T-cell (primary cell): ENCODE results near the gene HK1. TPM values are rescaled to one million over a fixed set of nuclear protein-coding genes. Genes with fewer than 3 reads are reported as not detected.

ENCODE experiments used
- ATAC-seq, 4 experiments: fragments of 200-7000 bp in 3 of 4; fragments of 150-1000 bp in 1 of 4; cut with Tn5 transposase; replicated peaks in 1 of 4; 1 replicate in 3 of 4; 2 replicates in 1 of 4; pipeline ENCODE4 v1.10.0; 2021; ENCODE audit warnings: moderate library complexity in 3 of 4, mild to moderate bottlenecking in 2 of 4, moderate number of reproducible peaks in 1 of 4
- CTCF ChIA-PET, 2 donors: fragments of 300-600 bp; sonication (Branson Sonifier 250); formaldehyde crosslinking; loops; one replicate each; lab custom pipeline; 2022; ENCODE audit warnings: antibody characterized with exemption in 2 of 2; lab: Charles Lee
- POLR2A ChIA-PET, 2 donors: fragments of 300-600 bp; sonication (Branson Sonifier 250); formaldehyde crosslinking; loops; one replicate each; lab custom pipeline; 2022; ENCODE audit warnings: antibody characterized with exemption in 2 of 2; lab: Charles Lee
- DNase-seq, 35 experiments: peaks; one replicate each; pipeline versions ENCODE4 v3.0.0 to v3.0.0-alpha.2; 2013 to 2023
- H3K27ac ChIP-seq: one replicate; pipeline ENCODE4 v1.5.1; 2013; ENCODE audit warnings: low read length
- H3K27me3 ChIP-seq, 2 experiments: replicated peaks in 1 of 2; 1 replicate in 1 of 2; 2 replicates in 1 of 2; pipeline versions ENCODE4 v1.6.1 to v1.7.0; 2013; ENCODE audit warnings: low read length in 1 of 2, mixed read lengths in 1 of 2; ENCODE audit not compliant: control insufficient read depth in 2 of 2, insufficient read depth in 2 of 2; ENCODE audit errors: extremely low read depth in 1 of 2
- H3K36me3 ChIP-seq, 2 donors: 1 replicate in 1 of 2; 2 replicates in 1 of 2; pipeline versions ENCODE4 v1.6.1 to v1.7.0; 2013; ENCODE audit warnings: low read length in 1 of 2; ENCODE audit not compliant: control insufficient read depth in 2 of 2, insufficient read depth in 1 of 2; ENCODE audit errors: extremely low read depth in 1 of 2
- H3K4me1 ChIP-seq, 2 experiments: 1 replicate in 1 of 2; 2 replicates in 1 of 2; pipeline versions ENCODE4 v1.6.1 to v1.7.0; 2013; ENCODE audit warnings: low read length in 2 of 2, mixed read lengths in 1 of 2; ENCODE audit not compliant: insufficient read depth in 2 of 2, control insufficient read depth in 1 of 2; ENCODE audit errors: extremely low read depth in 1 of 2
- H3K4me3 ChIP-seq, 2 donors: 1 replicate in 1 of 2; 2 replicates in 1 of 2; pipeline versions ENCODE4 v1.5.1 to v1.7.0; 2013; ENCODE audit warnings: mild to moderate bottlenecking in 2 of 2, low read length in 1 of 2, moderate library complexity in 1 of 2; ENCODE audit not compliant: control insufficient read depth in 1 of 2; ENCODE audit errors: extremely low read depth in 1 of 2
- H3K9me3 ChIP-seq: 2 replicates; pipeline ENCODE4 v1.7.0; 2013
- H3K27ac Mint-ChIP-seq, 2 donors: one replicate each; pipeline ENCODE4 v1.8.0; 2020 to 2021; ENCODE audit warnings: mild to moderate bottlenecking in 2 of 2, mixed read lengths in 2 of 2
- H3K27me3 Mint-ChIP-seq, 2 donors: one replicate each; pipeline ENCODE4 v1.8.0; 2021 to 2022; ENCODE audit warnings: mixed read lengths in 2 of 2
- H3K36me3 Mint-ChIP-seq: one replicate; pipeline ENCODE4 v1.8.0; 2021; ENCODE audit warnings: mixed read lengths
- H3K4me1 Mint-ChIP-seq, 3 donors: one replicate each; pipeline ENCODE4 v1.8.0; 2020 to 2022; ENCODE audit warnings: mixed read lengths in 3 of 3, mild to moderate bottlenecking in 1 of 3
- H3K4me3 Mint-ChIP-seq, 3 donors: one replicate each; pipeline ENCODE4 v1.8.0; 2020 to 2022; ENCODE audit warnings: mild to moderate bottlenecking in 3 of 3, mixed read lengths in 3 of 3, moderate library complexity in 3 of 3
- H3K9me3 Mint-ChIP-seq, 3 donors: one replicate each; pipeline ENCODE4 v1.8.0; 2020 to 2022; ENCODE audit warnings: mixed read lengths in 3 of 3
- WGBS: methylation state at CpG from one replicate; pipeline ENCODE4 v1.1.5; 2013; ENCODE audit warnings: missing lambda C conversion rate; ENCODE audit not compliant: insufficient coverage; 5-methylcytosine and 5-hydroxymethylcytosine counted together
- total RNA-seq, 35 experiments: library from RNA in 6 of 35; stranded (reverse) in 6 of 35; fragments of 120-200 nt in 1 of 35; gene quantifications; one replicate each; pipeline versions ENCODE4 v1.2.1 to v1.2.4 and lab custom pipeline; 2013 to 2026

The HK1 gene
- total RNA-seq, 5 donors from 2014 or later (not counting 1 experiment from before 2014, with no cell fraction given): 66.3 to 85.5 (median 83.6) TPM

- peaks cover 15 to 20% (median 19%) of the 10 kb centered on the region in 3 donors for H3K4me1 Mint-ChIP-seq
- peak overlapping the region in 1 of 2 donors; percentile 56 for H3K27ac Mint-ChIP-seq
- DNase-seq (no peak), ATAC-seq (no peak)
- no peaks in the 10 kb centered on the region for H3K27me3 Mint-ChIP-seq
- H3K36me3 Mint-ChIP-seq: peaks cover 52% of the 10 kb centered on the region
- Histone ChIP-seq H3K9me3 (no peaks in the 10 kb centered on the region), H3K27ac (no peak overlapping the region), H3K4me3 (no peak overlapping the region), H3K27me3 (no peaks in the 10 kb centered on the region), H3K36me3 (peaks cover 18 to 90% of the 10 kb centered on the region in 2 donors), H3K4me1 (peaks cover 0 to 17% of the 10 kb centered on the region in 2 experiments)
- POLR2A ChIA-PET: no interaction called here
- no peak overlapping the region for H3K4me3 Mint-ChIP-seq
- H3K9me3 Mint-ChIP-seq: no peaks in the 10 kb centered on the region
- 93% methylated on average over 2 of the region's 9 CpGs for WGBS
- CTCF ChIA-PET: no interaction called here
These were observed 94.1 kb downstream of the HK1 start for GRCh38 chr10:69372126-69372980.

- peaks cover 66% of the 10 kb centered on the region for H3K36me3 Mint-ChIP-seq
- peak in 1 of 35 experiments; percentile 28 for DNase-seq
- H3K4me1 Mint-ChIP-seq: peaks cover 15 to 21% (median 20%) of the 10 kb centered on the region in 3 donors
These were observed 95.9 kb downstream of the HK1 start for GRCh38 chr10:69374242-69374641.

GRCh38 chr10:69374931-69375306 is 96.6 kb downstream of the HK1 start:
- Mint-ChIP-seq H3K4me1 (peaks cover 15 to 21% (median 20%) of the 10 kb centered on the region in 3 donors), H3K9me3 (no peaks in the 10 kb centered on the region), H3K36me3 (peaks cover 68% of the 10 kb centered on the region), H3K27me3 (no peaks in the 10 kb centered on the region), H3K4me3 (no peak overlapping the region), H3K27ac (peak overlapping the region; percentile 32 to 72)
- 100% methylated on average over 1 of the region's 2 CpGs for WGBS
- Histone ChIP-seq H3K36me3 (peaks cover 10 to 89% of the 10 kb centered on the region in 2 donors), H3K9me3 (no peaks in the 10 kb centered on the region), H3K27me3 (no peaks in the 10 kb centered on the region), H3K4me3 (no peak overlapping the region), H3K27ac (no peak overlapping the region), H3K4me1 (peaks cover 0 to 17% of the 10 kb centered on the region in 2 experiments)
- ATAC-seq (no peak), DNase-seq (no peak)
- CTCF ChIA-PET: no interaction called here
- POLR2A ChIA-PET: no interaction called here

More at GRCh38 chr10:69374242-69374641, 95.9 kb downstream of the HK1 start:
- no peaks in the 10 kb centered on the region for H3K9me3 Mint-ChIP-seq
- Histone ChIP-seq H3K4me1 (peaks cover 0 to 17% of the 10 kb centered on the region in 2 experiments), H3K27ac (no peak overlapping the region), H3K4me3 (no peak overlapping the region), H3K36me3 (peaks cover 15 to 88% of the 10 kb centered on the region in 2 donors), H3K27me3 (no peaks in the 10 kb centered on the region), H3K9me3 (no peaks in the 10 kb centered on the region)
- 83% methylated on average over 13 of the region's 13 CpGs for WGBS
- no peaks in the 10 kb centered on the region for H3K27me3 Mint-ChIP-seq
- no peak overlapping the region for H3K4me3 Mint-ChIP-seq
- no peak for ATAC-seq
- ChIA-PET CTCF (no interaction called here), POLR2A (no interaction called here)
- H3K27ac Mint-ChIP-seq: peak overlapping the region; percentile 70 to 72

GRCh38 chr10:69375307-69376151 is 97.2 kb downstream of the HK1 start:
- peak in 3 of 4 experiments; percentile 19 to 35 (median 26) for ATAC-seq
- Histone ChIP-seq H3K27me3 (no peaks in the 10 kb centered on the region), H3K4me3 (no peak overlapping the region), H3K27ac (no peak overlapping the region), H3K36me3 (peaks cover 7 to 89% of the 10 kb centered on the region in 2 donors), H3K9me3 (no peaks in the 10 kb centered on the region), H3K4me1 (peaks cover 0 to 17% of the 10 kb centered on the region in 2 experiments)
- Mint-ChIP-seq H3K4me3 (no peak overlapping the region), H3K4me1 (peaks cover 15 to 21% (median 20%) of the 10 kb centered on the region in 3 donors), H3K27ac (peak overlapping the region; percentile 54 to 72), H3K9me3 (no peaks in the 10 kb centered on the region), H3K27me3 (no peaks in the 10 kb centered on the region), H3K36me3 (peaks cover 67% of the 10 kb centered on the region)
- no peak for DNase-seq
- ChIA-PET POLR2A (no interaction called here), CTCF (no interaction called here)
- WGBS: 81% methylated on average over 15 of the region's 19 CpGs

GRCh38 chr10:69376662-69377061 is 98.4 kb downstream of the HK1 start:
- CTCF ChIA-PET: no interaction called here
- H3K9me3 ChIP-seq: no peaks in the 10 kb centered on the region
- POLR2A ChIA-PET: no interaction called here
- H3K4me3 ChIP-seq: no peak overlapping the region
- over 99% methylated on average over 9 of the region's 11 CpGs for WGBS
- H3K27me3 ChIP-seq: no peaks in the 10 kb centered on the region
- peaks cover 15 to 20% (median 19%) of the 10 kb centered on the region in 3 donors for H3K4me1 Mint-ChIP-seq
- no peak overlapping the region for H3K27ac ChIP-seq
- H3K4me1 ChIP-seq: peaks cover 0 to 17% of the 10 kb centered on the region in 2 experiments
- H3K4me3 Mint-ChIP-seq: no peak overlapping the region
- H3K27me3 Mint-ChIP-seq: no peaks in the 10 kb centered on the region
- peaks cover 7 to 83% of the 10 kb centered on the region in 2 donors for H3K36me3 ChIP-seq
- H3K9me3 Mint-ChIP-seq: no peaks in the 10 kb centered on the region
- no peak for DNase-seq
- peak overlapping the region; percentile 39 to 52 for H3K27ac Mint-ChIP-seq
- H3K36me3 Mint-ChIP-seq: peaks cover 61% of the 10 kb centered on the region
- no peak for ATAC-seq

GRCh38 chr10:69377191-69377590 is 98.9 kb downstream of the HK1 start:
- no peak overlapping the region for H3K4me3 ChIP-seq
- peaks cover 7 to 83% of the 10 kb centered on the region in 2 donors for H3K36me3 ChIP-seq
- Mint-ChIP-seq H3K36me3 (peaks cover 55% of the 10 kb centered on the region), H3K4me1 (peaks cover 15 to 16% (median 16%) of the 10 kb centered on the region in 3 donors), H3K27ac (peak overlapping the region; percentile 36 to 58), H3K4me3 (no peak overlapping the region), H3K9me3 (no peaks in the 10 kb centered on the region), H3K27me3 (no peaks in the 10 kb centered on the region)
- no peaks in the 10 kb centered on the region for H3K27me3 ChIP-seq
- POLR2A ChIA-PET: no interaction called here
- H3K9me3 ChIP-seq: no peaks in the 10 kb centered on the region
- 96% methylated on average over 5 of the region's 6 CpGs for WGBS
- ATAC-seq: no peak
- no peak overlapping the region for H3K27ac ChIP-seq
- CTCF ChIA-PET: no interaction called here
- peaks cover 0 to 17% of the 10 kb centered on the region in 2 experiments for H3K4me1 ChIP-seq
- no peak for DNase-seq
